Measurements from ENCODE around the gene IL4R.

DNA sequence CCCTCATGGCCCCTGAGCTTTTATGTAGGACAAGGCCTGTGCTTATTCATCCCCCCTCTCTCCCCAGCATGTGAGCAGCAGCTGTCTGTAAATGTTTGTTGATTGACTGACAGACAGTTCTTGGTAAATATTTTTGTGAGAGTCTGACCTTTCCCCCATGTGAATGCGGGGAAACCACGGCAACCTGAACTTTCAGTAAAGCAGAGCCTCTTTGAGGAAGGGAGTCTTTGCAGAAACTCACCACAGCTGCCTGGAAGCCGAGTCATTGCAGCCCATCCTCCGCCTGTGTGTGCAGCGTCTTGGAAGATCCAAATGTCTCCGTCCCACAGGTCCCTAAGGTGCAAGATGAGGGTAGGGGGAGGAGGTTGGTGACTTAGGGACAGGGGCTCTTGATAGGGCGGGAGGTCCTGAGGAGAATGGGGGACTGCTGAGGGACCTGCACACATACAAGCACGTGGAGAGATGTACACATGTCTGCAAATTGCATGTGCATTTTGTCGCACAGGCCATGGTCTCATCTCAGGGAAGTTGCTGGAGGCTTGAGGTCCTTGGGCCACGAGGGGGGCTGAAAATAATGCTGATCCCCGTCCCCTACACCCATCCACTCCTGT, 65.2 kb downstream of the IL4R start:
- TF ChIP-seq CTCF (IDR thresholded peaks at IDR 0.05) (no peak), SIN3A (IDR thresholded peaks at IDR 0.05; ENCODE audit: borderline replicate concordance, insufficient read depth, low read depth, low read length) (no peak), POLR2AphosphoS5 (IDR thresholded peaks at IDR 0.05; ENCODE audit: low read depth, low read length) (no peak), REST (IDR thresholded peaks at IDR 0.05; ENCODE audit: insufficient read depth in 1 of 2, low read depth in 2 of 2, low read length in 1 of 2) (no peak)

All from Panc1 (cell line).